NCI-H2029 treated with DMSO at 0.1 percent for 48 hours (cell line): ENCODE results near the gene SPATA25.

Experiments
- DNase-seq: peaks from one replicate; lab custom pipeline; 2025; lab: John Stamatoyannopoulos, UW

The SPATA25 gene

DNA sequence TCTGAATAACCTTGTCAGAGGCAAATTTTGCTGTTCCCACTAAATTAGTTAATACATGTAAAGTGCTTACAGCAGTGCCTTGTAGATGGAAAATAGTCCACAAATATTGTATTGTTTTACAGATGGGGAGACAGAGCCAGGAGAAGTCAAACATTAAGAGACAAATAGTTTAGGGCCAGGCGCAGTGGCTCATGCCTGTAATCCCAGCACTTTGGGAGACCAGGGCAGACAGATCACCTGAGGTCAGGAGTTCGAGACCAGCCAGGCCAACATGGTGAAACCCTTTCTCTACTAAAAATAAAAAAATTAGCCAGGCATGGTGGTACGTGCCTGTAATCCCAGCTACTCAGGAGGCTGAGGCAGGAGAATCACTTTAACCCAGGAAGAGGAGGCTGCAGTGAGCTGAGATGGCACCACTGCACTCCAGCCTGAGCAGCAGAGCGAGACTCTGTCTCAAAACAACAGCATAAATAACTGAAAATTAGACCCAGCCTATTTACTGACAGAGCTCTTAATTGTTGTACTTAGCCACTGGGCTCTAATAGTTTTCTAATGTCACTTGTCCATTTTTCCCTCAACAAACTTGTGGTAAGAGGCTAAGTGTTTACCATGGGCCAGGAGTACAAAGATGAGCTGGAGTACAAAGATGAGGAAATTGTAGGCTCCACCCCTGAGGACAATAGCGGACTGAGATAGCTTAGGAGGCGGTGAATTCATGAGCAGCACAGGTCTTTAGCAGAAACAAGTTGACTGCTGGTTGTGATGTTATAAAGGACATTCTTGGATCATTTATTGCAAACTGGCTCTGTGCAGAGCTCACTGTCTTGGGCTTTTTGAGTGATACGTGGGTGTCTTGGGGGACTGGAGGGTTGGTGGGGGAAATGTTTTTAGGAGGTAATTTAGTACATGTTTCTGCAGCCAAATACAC is 23.6 kb downstream of the SPATA25 start:
- peak; percentile 47 for DNase-seq

DNA sequence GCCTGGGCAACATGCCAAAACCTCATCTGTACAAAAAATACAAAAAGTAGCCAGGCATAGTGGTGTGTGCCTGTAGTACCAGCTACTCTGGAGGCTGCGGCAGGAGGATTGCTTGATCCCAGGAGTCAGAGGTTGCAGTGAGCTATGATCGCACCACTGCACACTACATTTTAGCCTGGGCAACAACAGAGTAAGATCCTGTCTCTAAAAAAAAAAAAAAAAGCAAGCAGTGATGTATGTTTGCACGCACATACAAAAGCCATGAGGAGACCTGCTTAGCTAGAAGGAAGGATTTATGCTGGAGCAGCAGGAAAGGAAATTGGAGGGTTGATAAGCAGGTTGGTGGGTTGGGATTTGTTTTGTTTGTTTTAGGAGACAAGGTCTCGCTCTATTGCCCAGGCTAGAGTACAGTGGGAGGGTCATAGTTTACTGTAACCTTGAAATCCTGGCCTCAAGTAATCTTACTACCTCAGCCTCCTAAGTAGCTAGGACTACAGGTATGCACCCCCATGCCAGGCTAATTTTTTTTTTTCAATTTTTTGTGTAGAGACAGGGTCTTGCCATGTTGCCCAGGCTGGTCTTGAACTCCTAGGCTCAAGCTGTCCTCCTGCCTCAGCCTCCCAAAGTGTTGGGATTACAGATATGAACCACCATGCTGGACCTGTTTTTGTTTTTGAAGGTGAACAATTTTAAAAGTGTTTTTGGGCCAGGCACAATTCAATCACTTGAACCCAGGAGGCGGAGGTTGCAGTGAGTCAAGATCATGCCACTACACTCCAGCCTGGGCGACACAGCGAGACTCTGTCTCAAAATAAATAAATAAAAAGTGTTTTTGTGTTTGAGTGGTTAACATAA is 26.0 kb downstream of the SPATA25 start:
- DNase-seq = peak; percentile 72

DNA sequence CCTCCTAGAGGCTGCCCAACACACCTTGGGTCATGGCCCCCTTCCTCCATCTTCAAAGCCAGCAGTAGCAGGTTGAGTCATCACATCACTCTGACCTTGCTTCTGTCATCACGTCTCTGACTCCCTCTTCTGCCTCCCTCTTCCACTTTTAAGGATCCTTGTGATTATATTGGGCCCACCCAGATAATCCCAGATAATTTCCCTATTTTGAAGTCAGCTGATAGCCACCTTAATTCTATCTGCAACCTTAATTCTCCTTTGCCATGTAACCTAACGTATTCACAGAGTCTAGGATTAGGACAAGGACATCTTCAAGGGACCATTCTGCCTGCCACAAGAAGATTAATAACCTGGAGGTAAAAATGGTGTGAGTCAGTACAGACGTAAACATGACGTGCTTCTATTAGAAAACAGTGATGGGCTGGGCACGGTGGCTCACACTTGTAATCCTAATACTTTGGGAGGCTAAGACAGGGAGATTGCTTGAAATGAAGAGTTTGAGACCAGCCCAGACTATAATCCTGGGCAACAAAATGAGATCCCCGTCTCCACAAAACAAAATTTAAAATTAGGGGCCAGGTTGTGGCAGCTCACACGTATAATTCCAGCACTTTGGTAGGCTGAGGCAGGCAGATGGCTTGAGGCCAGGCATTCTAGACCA is 26.7 kb downstream of the SPATA25 start:
- no peak for DNase-seq

DNA sequence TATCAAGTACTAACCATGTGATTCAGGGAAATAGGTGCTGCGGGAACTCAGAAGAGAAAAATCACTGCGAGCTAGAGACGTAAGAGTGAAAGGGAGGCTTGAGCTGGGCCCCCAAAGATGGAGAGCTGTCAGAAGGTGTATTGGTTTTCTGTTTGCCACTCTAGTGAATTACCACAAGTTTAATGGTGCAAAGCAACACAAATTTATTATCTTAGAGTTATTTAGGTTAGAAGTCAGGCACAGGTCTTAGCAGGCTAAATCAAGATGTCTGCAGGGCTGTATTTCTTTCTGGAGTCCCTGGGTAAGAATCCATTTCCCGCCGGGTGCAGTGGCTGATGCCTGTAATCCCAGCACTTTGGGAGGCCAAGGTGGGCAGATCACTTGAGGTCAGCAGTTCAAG is 27.5 kb downstream of the SPATA25 start:
- no peak for DNase-seq

DNA sequence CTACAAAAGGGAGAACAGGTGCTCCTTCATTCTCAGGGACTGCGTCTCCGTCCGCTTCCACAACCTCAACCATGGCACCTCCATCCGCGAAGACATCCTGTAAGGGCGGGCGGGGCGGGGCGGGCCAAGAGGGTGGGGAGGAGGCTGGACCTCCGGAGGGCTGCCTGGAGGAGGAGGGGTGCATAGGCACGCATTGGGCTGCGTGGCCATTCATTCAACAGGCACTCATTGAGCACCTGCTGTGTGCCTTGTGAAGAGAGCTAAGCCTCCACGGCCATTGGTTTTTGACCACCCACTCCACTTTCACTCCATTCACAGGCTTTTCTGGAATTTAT is 29.6 kb downstream of the SPATA25 start:
- no peak for DNase-seq

DNA sequence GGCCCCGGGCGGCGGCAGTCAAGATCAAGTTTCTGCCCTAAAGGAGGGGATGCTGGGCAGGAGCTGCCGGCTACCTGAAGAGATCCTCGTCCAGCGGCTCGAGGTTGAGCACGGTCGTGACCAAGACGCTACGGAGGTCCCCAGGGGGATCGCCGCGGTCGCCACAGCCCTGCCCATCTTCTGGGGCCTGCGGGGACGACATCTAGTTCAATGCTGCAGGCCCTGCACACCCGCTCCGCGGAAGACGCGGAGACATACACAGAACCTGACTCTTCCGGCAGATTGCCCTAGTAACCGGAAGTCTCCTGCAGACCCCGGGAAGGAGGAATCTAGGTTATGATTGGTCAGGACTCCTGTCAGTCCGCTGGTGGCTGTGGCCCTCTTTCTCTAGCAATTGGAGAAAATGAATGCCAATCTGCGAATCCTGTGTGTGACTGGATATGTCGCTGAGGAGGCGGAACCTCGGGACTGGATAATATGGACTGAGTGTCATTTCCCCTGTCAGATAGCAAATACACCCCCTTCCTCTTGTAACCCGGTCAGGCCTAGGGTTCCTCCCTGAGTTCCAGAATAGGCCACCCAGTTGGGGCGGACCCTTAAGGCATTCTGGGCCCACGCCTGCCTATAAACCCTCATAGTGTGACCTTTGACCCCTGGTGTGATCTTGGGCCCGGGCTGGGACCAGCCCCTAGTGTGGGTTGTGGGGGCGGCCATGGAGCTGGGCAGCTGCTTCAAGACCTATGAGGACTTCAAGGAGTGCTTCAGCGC is 30.1 kb downstream of the SPATA25 start, which contains the start of the genes ACOT8 and ZSWIM3:
TSS of gene ACOT8 (minus strand) at position 279 of the 768 bp plus-strand sequence. CDS start at position 202, 77 bp downstream.
TSS of gene ZSWIM3 (plus strand) at position 501 of the 768 bp plus-strand sequence. CDS start at position 713, 212 bp downstream.
- DNase-seq = peak; percentile 99

DNA sequence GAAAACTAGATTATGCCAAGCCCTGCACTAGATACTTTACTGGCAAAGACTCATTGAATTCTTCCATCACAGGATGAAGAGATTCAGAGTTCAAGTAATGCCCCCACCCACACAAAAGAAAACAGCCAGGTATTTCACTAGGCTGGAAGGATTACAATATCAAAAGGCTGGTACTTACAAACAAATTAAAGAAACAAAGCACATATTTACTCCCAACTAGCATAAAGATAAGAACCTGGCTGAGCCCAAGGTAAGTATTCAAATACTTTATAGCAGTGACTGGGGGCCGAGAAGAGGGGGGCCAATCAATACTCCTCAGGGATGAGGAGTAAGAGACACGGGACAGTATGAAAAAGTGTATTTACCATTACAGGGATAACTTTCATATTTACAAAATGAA is 33.9 kb downstream of the SPATA25 start:
- DNase-seq = no peak

DNA sequence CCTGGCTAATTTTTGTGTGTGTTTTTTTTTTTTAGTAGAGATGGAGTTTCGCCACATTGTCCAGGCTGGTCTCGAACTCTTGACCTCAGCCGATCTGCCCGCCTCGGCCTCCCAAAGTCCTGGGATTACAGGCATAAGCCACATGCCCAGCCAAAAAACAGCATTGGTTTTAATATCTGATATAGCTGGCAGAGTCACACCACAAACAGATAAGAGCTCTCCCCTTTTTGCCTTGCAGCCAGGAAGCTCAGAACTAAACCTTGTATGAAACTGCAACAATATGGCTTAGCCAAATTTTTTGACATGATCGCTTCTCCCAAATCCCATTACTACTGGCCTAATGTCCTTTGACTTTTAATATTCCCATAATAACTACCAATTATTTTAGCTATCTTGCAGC is 35.1 kb downstream of the SPATA25 start:
- DNase-seq = no peak

DNA sequence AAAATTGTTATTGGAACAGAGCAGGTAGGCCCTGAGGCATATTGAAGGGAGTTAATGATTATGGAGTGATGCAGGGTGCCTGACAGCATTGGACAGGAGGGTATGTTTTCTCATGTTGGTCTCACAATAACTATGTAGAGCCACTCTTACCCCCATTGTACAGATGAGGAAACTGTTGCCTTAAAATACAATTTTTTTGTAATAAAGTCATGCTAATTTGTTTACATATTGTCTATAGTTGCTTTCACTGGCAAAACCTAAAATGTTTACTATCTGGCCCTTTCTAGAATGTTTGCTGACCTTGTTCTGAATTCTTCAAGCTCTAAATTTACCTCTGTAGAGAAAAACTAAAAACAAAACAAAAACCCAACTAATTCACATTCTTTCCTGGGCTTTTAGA is 35.9 kb downstream of the SPATA25 start:
- no peak for DNase-seq

DNA sequence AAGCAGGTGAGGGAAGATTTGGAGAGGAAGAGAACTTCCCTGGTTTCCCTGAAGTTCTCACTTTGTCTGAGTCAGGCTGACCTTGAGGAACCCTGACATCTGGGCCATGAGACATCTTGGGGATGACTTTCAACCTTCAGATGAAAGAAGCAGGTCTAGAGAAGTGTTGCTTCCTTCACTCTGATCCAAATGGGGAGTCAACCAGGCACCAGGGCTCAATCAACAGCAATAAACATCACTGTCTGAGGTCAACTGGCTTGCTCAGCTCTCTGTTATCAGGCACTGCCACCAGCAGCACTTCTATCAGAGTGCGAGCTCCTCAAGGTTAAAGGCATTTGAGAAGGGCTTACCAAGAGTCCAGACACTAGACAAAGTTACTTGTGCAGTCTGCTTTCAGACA is 36.5 kb downstream of the SPATA25 start:
- no peak for DNase-seq

DNA sequence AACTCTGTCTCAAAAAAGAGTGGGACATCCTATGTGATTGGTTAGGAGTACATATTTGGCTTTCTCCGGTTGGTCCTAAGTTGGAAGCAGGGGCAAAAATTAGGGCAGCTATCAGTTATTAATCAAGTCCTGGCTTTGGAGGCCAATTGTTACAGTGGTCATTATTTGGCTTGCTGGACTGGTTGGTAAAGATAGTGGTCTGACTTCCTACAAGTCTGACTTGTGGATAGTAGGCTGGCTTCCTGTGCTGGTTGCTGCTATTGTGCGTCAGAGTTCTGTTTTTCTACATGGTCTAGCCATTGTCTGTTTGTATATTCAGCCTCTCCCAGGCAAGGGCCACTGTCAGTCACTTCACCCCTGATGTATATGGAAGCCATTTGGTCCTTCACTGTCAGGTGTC is 37.2 kb downstream of the SPATA25 start:
- DNase-seq = no peak

DNA sequence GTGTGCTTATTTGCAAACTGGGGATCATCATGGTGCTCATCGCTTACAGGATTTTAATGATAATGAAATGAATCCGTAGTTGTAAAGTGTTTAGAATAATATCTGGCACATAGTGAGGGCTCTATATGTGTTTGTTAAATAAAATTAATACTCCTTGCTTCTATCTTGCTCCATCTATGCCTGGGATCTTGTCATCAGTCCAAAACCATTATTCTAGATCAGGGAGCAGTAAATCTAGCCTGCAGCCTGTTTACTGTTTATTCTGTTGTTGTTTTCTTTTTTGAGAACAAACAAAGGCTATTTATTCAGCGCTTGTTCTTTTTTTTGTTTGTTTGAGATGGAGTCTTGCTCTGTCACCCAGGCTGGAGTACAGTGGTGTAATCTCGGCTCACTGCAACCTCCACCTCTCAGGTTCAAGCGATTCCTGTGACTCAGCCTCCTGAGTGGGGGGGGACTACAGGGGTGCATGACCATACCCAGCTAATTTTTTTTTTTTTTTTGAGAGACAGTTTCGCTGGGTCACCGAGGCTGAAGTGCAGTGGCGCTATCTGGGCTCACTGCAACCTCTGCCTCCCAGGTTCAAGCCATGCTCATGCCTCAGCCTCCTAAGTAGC is 38.3 kb downstream of the SPATA25 start:
- DNase-seq = no peak

DNA sequence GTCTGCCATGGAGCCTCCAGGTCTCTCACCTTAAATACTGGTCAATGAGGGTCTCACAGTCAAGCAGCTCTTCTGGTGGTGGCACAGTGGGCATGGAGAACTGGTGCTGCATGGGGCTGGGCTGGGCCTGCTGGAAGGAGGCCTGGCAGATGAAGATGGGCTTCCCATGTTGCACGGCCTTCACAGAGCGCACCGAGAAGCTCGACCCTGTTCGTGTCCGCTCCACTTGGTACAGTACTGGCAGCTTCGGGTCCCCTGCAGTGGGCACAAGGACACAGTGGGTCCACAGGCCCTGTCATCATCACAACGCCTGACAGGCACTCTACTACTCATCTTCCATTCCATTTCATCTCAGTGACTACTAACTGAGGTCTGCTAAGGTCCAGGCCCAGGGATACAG is 39.0 kb downstream of the SPATA25 start:
- no peak for DNase-seq

DNA sequence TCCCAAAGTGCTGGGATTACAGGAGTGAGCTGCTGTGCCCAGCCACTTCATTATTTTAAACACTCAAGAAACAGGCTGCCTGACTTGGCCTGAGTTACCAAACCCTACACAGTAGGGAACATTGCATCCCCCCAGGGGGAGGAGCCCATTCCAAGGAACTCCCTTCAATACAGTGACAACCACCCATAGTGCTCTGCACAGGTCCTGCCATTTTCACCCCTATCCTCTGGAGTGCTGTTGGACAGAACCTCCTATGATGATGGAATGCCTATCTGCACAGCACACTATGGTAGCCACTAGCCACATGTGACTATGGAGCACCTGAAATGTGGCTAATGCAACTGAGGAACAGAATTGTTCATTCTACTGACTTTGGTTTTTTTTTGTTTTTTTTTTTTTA is 42.0 kb downstream of the SPATA25 start:
- DNase-seq = no peak

DNA sequence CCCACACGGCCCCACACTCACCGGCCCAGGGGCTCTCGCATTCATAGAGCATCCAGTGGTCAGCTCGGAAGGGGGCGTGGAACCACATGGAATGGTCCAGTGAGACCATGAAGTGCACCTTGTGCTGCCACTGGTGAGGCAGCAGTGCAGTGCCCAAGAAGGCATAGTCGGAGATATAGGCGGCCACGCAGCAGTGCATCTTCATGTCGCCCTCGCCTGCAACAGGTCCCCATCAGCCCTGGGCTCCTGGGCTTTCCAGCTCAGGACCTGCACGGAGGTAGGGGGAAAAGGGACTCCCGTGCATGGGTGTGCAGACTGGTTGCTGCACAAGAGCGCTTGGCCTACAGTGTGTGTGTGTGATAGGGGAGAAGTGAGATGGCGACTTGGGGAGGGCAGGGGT is 43.9 kb downstream of the SPATA25 start:
- no peak for DNase-seq

DNA sequence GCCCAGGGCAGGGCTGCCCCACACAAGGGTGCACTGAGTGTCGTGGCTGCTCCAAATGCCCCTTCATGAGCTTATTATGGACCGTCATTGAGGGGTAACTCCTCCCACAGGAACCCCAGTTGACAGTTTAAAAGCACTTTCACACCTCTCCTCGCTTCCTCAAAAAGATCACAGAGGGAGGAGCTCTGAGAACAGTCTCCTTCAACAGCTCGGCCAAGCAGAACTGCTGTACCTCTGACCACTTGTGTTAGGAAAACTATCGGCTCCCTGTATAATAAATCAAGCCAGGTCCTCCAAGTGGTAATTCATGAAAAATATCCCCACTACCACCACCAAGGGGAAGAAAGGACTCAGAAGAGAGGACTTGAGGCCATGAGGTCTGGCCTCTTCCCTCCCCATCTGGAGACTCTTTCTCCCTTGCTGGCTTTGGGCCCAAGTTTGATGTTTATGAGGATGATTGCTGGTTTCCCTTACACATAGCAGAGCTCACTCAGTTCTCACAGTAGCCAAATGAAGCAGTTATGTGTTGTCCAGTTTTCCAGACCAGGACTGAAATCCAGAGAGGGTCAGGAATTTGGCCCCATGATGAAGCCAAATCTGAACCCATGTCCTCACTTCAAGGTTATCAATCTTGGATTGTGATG is 45.1 kb downstream of the SPATA25 start:
- no peak for DNase-seq

DNA sequence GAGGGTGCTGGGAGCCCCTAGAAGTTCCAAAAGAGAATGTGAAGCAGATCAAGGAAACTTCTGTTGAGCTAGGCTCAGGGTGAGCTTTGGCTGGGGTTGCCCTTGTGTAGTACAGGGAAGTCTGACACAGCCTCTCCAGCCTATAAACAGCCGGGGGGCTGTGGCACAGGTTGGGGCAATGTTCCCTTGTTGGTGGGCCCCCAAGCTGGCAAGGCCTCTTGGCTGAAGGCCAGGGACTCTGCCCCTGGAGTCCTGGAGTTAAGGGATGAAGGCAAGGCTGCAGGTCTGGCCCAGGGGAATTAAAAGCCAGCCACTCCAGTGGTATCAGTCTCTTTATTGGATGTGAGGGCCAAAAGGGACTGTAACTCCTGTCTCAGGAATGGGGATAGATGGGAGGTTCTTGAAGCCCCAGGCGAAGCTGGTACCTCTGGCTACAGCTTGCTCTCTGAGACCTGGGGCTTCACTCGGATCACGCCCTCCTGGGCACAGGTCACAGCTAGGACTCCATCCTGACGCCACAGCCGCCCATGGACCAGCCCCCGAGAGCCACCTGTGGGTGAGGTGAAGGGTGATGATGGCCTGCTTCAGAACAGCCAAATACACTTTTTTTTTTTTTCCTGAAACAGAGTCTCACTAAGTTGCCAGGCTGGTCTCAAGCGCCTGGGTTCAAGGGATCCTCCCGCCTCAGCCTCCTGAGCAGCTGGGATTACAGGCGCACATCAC is 45.9 kb downstream of the SPATA25 start:
- no peak for DNase-seq

DNA sequence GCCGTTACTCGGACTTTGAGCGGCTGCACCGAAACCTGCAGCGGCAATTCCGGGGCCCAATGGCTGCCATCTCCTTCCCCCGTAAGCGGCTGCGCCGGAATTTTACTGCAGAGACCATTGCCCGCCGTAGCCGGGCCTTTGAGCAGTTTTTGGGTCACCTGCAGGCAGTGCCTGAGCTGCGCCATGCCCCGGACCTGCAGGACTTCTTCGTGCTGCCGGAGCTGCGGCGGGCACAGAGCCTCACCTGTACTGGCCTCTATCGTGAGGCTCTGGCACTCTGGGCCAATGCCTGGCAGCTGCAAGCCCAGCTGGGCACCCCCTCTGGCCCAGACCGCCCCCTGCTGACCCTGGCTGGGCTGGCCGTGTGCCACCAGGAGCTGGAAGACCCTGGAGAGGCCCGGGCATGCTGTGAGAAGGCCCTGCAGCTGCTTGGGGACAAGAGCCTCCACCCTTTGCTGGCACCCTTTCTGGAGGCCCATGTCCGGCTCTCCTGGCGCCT is 46.7 kb downstream of the SPATA25 start:
- DNase-seq = no peak

DNA sequence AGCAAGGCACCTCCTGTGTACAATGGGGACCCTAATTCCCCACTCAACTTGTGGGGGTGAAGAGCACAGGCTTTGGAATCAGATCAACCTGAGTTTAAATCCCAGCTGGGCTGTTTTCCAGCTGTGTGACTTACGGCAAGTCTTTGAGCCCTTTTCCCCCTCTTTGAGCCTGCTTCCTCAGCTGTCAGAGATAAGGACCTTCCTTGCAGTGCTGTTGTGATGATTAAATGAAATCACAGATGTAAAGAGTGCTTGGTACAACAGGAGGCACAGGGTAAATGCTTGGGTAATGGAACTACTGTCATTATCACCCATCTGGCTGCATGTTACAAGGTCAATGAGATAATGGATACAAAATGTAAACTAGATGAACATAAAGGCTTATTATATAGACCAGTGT is 50.6 kb downstream of the SPATA25 start:
- DNase-seq = no peak
